Heart right ventricle (tissue), 16 donors: ENCODE data around the gene MMP28. TPM values are rescaled to one million over a fixed set of nuclear protein-coding genes. Genes with fewer than 3 reads are reported as not detected.

Source experiments
- ATAC-seq, 8 donors: fragments of 200-7000 bp; cut with Tn5 transposase; one replicate each; pipeline ENCODE4 v1.9.1; 2020; ENCODE audit warnings: mild to moderate bottlenecking in 8 of 8, moderate library complexity in 8 of 8, moderate number of reproducible peaks in 1 of 8
- DNase-seq, 2 donors: peaks; one replicate each; pipeline ENCODE4 v3.0.0-alpha.2; 2020
- H3K27ac ChIP-seq, 10 donors: fragments of 200-600 bp; sonication (generic) in 2 of 10; one replicate each; pipeline versions ENCODE4 v1.5.0 to v1.8.0; 2020 to 2022; ENCODE audit warnings: mild to moderate bottlenecking in 3 of 10
- H3K27me3 ChIP-seq, 7 donors: fragments of 200-600 bp; one replicate each; pipeline ENCODE4 v1.8.0; 2021 to 2022; ENCODE audit warnings: mild to moderate bottlenecking in 2 of 7
- H3K36me3 ChIP-seq, 9 donors: fragments of 200-600 bp; sonication (generic) in 1 of 9; one replicate each; pipeline versions ENCODE4 v1.5.0 to v1.8.0; 2020 to 2022; ENCODE audit warnings: mild to moderate bottlenecking in 2 of 9
- H3K4me1 ChIP-seq, 9 donors: fragments of 200-600 bp; sonication (generic) in 1 of 9; one replicate each; pipeline versions ENCODE4 v1.5.0 to v1.8.0; 2020 to 2022; ENCODE audit warnings: mild to moderate bottlenecking in 4 of 9
- H3K4me3 ChIP-seq, 10 donors: fragments of 200-600 bp; sonication (generic) in 2 of 10; one replicate each; pipeline versions ENCODE4 v1.5.0 to v1.8.0; 2020 to 2022; ENCODE audit warnings: mild to moderate bottlenecking in 7 of 10, moderate library complexity in 2 of 10
- H3K9me3 ChIP-seq, 11 donors: fragments of 200-600 bp in 10 of 11; sonication (generic) in 2 of 11; one replicate each; pipeline versions ENCODE4 v1.5.0 to v1.8.0; 2013 to 2022; ENCODE audit warnings: mild to moderate bottlenecking in 2 of 11, control low read depth in 1 of 11, moderate library complexity in 1 of 11
- CTCF ChIP-seq, 9 donors: fragments of 200-600 bp; sonication (generic) in 2 of 9; IDR thresholded peaks; one replicate each; pipeline versions ENCODE4 v1.5.0 to v1.8.0; 2021 to 2022; ENCODE audit warnings: antibody characterized with exemption in 9 of 9, mild to moderate bottlenecking in 5 of 9, moderate library complexity in 1 of 9
- WGBS, 2 donors: extraction: QIAGEN DNeasy Blood & Tissue Kit; methylation state at CpG; one replicate each; pipeline ENCODE4 v1.1.7; 2013; ENCODE audit warnings: inconsistent platforms in 1 of 2; 5-methylcytosine and 5-hydroxymethylcytosine counted together
- intact Hi-C, 10 donors: fragments of 100-400 bp; cut with DNase I; formaldehyde crosslinking; loops; one replicate each; pipeline versions ENCODE4 v1.11.1 to v1.14.2; 2022
- polyA plus RNA-seq, 2 donors: library from polyadenylated mRNA; stranded (reverse); fragments of 200-250 nt; gene quantifications; one replicate each; pipeline ENCODE4 v1.2.3, GENCODE V29; 2013
- total RNA-seq, 10 donors: library from RNA; stranded (reverse); fragmentation: NEBNext Ultra II Directional in 3 of 10; extraction: Animal tissue kit (Norgen Biotek cat#: 25700) in 3 of 10; gene quantifications; one replicate each; pipeline versions ENCODE4 v1.2.1 to v1.2.4, GENCODE V29; 2021 to 2023
- donor health status: Arrhythmogenic right ventricular cardiomyopathy.
- donor health status: ischemic (EF 13 %, LVEDD 7.1; RV severe dilation, severe dysfunction).
- donor health status: healthy with polysubstance abuse.
- donor health status: DM: no; HTN: yes; CAD: no.
- donor health status: DM: no; HTN: no; CAD: no.
- donor health status: ischemic (EF 25% LVEDD 6.9; RV normal size, moderate dysfunction).
- donor health status: ischemic (EF 25% LVEDD 5.7; RV mildly dilated, moderate dysfunction).
- donor health status: healthy.
- donor health status: DM: yes; HTN: yes; CAD: no.
- donor health status: Ischemic cardiomyopathy.
- donor health status: ischemic (EF 35%, LVEDD 5.7; RV mildly dilated, moderate dysfunction).
- donor health status: nonischemic (EF 11% LVEDD 7.7; RV severe dilation, severe dysfunction).
- donor health status: DM: yes; HTN: yes; CAD: no.
- donor health status: PGD.
- donor health status: ischemic (EF 29% LVEDD 5.4; RV normal size, mild dysfunction).
- donor health status: nonischemic (EF 23%, LVEDD 6.1; RV moderate dilation, normal function).

MMP28 gene
- total and polyA plus RNA-seq, 12 donors = 1.4 to 7.4 (median 2.3) TPM

GRCh38 chr17:35731917-35732805, 63.3 kb downstream of the MMP28 start:
- no peak for DNase-seq
- Histone ChIP-seq H3K27me3 (peaks cover 0 to 15% (median 0%) of the 10 kb centered on the region in 7 donors), H3K36me3 (peaks cover 0 to 10% (median 0%) of the 10 kb centered on the region in 9 donors), H3K4me3 (peak overlapping the region; percentile 22 to 77 (median 64)), H3K9me3 (no peaks in the 10 kb centered on the region), H3K27ac (peak overlapping the region in 5 of 10 donors; percentile 8 to 59 (median 32)), H3K4me1 (peaks cover 7 to 25% (median 12%) of the 10 kb centered on the region in 9 donors)
- TF ChIP-seq CTCF (IDR thresholded peaks at IDR 0.05) = no peak
- 16% methylated on average over 28 to 47 of the region's 47 CpGs for WGBS, 2 donors
- intact Hi-C loops = loop anchor here in 1 of 10 donors (5.0 kb wide), 1 partner anchor 70 kb away; no protein-coding TSS in a partner anchor
- peak; percentile 31 to 48 (median 41) for ATAC-seq

GRCh38 chr17:35731239-35731916, 64.1 kb downstream of the MMP28 start, which contains the start of gene RASL10B:
RASL10B (plus strand) TSS chr17:35731639; CDS start chr17:35735185, 3,546 bp downstream.
- ATAC-seq (peak; percentile 78 to 87 (median 85)), DNase-seq (peak; percentile 48 to 65)
- peaks cover 0 to 15% (median 0%) of the 10 kb centered on the region in 7 donors for H3K27me3 ChIP-seq
- H3K27ac ChIP-seq = peak within 1 kb of the TSS in 6 of 10 donors; percentile 8 to 59 (median 26)
- 4 to 7% methylated on average over 23 to 41 of the region's 44 CpGs for WGBS, 2 donors
- peak within 1 kb of the TSS; percentile 22 to 77 (median 64) for H3K4me3 ChIP-seq
- peaks cover 13 to 33% (median 20%) of the 10 kb centered on the region in 9 donors for H3K4me1 ChIP-seq
- intact Hi-C loops = loop anchor here in 1 of 10 donors (5.0 kb wide), 1 partner anchor 69 kb away; no protein-coding TSS in a partner anchor
- H3K9me3 ChIP-seq = no peaks in the 10 kb centered on the region
- TF ChIP-seq CTCF (IDR thresholded peaks at IDR 0.05) = no peak
- H3K36me3 ChIP-seq = peaks cover 0 to 17% (median 0%) of the 10 kb centered on the region in 9 donors

GRCh38 chr17:35730400-35731005, 64.9 kb downstream of the MMP28 start:
- Histone ChIP-seq H3K9me3 (no peaks in the 10 kb centered on the region), H3K36me3 (peaks cover 0 to 26% (median 2%) of the 10 kb centered on the region in 9 donors), H3K4me3 (no peak overlapping the region), H3K4me1 (peaks cover 13 to 42% (median 24%) of the 10 kb centered on the region in 9 donors), H3K27me3 (peaks cover 0 to 15% (median 0%) of the 10 kb centered on the region in 7 donors), H3K27ac (no peak overlapping the region)
- WGBS, 2 donors = 87 to 92% methylated on average over 10 of the region's 10 CpGs
- intact Hi-C loops = loop anchor here in 1 of 10 donors (5.0 kb wide), 1 partner anchor 68 kb away; no protein-coding TSS in a partner anchor
- DNase-seq = no peak
- TF ChIP-seq CTCF (IDR thresholded peaks at IDR 0.05) = no peak
- no peak for ATAC-seq
